ENCODE results near the gene ELMO1. TPM values are rescaled to one million over a fixed set of nuclear protein-coding genes. Genes with fewer than 3 reads are reported as not detected.

The ELMO1 gene
- polyA plus RNA-seq, 1 donor (not counting 4 experiments of a cell fraction or from before 2014, with no cell fraction given), result not detected

DNA sequence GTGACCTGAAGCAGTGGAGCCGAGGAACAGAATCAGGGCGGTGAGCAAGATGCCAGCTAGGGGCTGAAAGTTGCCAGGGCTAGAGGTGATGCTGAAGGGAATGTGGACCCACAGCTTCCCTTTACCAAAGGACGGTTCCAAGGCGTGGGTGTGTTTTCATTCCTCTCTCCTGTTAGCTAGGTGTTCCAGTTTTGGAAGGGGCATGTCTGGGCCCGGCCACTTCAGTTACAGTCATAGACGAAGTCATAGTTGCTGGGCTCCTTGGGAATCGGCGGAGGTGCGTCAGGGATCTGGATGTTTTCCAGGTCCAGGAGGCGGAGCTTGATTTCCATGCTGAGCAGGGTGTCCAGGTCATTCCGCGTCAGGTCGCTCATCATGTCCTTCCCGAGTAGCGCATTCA, 593.3 kb downstream of the ELMO1 start:
- peak overlapping the region; percentile 78 for H3K4me2 ChIP-seq (ENCODE audit: control insufficient read depth, extremely low read depth, insufficient read depth, low read depth, low read length)
- peak overlapping the region; percentile 95 for H2AFZ ChIP-seq (ENCODE audit: control insufficient read depth, low read length)
- H3K9ac ChIP-seq (ENCODE audit: control insufficient read depth, extremely low read depth, insufficient read depth, low read length), result peak overlapping the region; percentile 43
- no peaks in the 10 kb centered on the region for H4K20me1 ChIP-seq (ENCODE audit: control insufficient read depth, extremely low read depth, insufficient read depth, low read length)
- H3K27me3 ChIP-seq (ENCODE audit: control insufficient read depth, extremely low read depth, insufficient read depth, low read length), result no peaks in the 10 kb centered on the region
- peak overlapping the region in 1 of 3 experiments; percentile 54 for H3K4me3 ChIP-seq (ENCODE audit: control insufficient read depth in 2 of 3, extremely low read depth in 1 of 3, insufficient read depth in 2 of 3, low read depth in 1 of 3, low read length in 3 of 3)
- no peaks in the 10 kb centered on the region for H3K36me3 ChIP-seq (ENCODE audit: control insufficient read depth in 2 of 2, extremely low read depth in 1 of 2, insufficient read depth in 2 of 2, low read length in 2 of 2)
- H3K79me2 ChIP-seq (ENCODE audit: control insufficient read depth, insufficient read depth, low read length), result no peaks in the 10 kb centered on the region
- peaks cover 14% of the 10 kb centered on the region for H3K4me1 ChIP-seq (ENCODE audit: control insufficient read depth, extremely low read depth, insufficient read depth, low read length)
- no peak for TF ChIP-seq EZH2 (IDR thresholded peaks at IDR 0.05; ENCODE audit: low read length)
- TF ChIP-seq, protein P1, sequence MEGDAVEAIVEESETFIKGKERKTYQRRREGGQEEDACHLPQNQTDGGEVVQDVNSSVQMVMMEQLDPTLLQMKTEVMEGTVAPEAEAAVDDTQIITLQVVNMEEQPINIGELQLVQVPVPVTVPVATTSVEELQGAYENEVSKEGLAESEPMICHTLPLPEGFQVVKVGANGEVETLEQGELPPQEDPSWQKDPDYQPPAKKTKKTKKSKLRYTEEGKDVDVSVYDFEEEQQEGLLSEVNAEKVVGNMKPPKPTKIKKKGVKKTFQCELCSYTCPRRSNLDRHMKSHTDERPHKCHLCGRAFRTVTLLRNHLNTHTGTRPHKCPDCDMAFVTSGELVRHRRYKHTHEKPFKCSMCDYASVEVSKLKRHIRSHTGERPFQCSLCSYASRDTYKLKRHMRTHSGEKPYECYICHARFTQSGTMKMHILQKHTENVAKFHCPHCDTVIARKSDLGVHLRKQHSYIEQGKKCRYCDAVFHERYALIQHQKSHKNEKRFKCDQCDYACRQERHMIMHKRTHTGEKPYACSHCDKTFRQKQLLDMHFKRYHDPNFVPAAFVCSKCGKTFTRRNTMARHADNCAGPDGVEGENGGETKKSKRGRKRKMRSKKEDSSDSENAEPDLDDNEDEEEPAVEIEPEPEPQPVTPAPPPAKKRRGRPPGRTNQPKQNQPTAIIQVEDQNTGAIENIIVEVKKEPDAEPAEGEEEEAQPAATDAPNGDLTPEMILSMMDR (optimal IDR thresholded peaks at IDR 0.05 in 1 of 3, IDR thresholded peaks at IDR 0.05 in 1 of 3, conservative IDR thresholded peaks at IDR 0.05 in 1 of 3; ENCODE audit: extremely low read depth in 1 of 3, insufficient read depth in 2 of 3, low read length in 3 of 3), result peak in 1 of 3 experiments; percentile 3
- peak overlapping the region; percentile 70 for H3K27ac ChIP-seq (ENCODE audit: control insufficient read depth, insufficient read depth, low read length)
- no peaks in the 10 kb centered on the region for H3K9me3 ChIP-seq (ENCODE audit: control insufficient read depth, low read depth, low read length)
- dilution Hi-C loops (cut with MboI; ENCODE audit: extremely low pct_ligation_motif_present, low sequenced_read_pairs), result no loop called here
- no peaks in the 10 kb centered on the region for H3K9me1 ChIP-seq (ENCODE audit: control insufficient read depth, extremely low read depth, insufficient read depth, low read length)
- DNase-seq (ENCODE audit: low read depth, low spot score) (peak; percentile 95), FAIRE-seq (peak; percentile 98)

DNA sequence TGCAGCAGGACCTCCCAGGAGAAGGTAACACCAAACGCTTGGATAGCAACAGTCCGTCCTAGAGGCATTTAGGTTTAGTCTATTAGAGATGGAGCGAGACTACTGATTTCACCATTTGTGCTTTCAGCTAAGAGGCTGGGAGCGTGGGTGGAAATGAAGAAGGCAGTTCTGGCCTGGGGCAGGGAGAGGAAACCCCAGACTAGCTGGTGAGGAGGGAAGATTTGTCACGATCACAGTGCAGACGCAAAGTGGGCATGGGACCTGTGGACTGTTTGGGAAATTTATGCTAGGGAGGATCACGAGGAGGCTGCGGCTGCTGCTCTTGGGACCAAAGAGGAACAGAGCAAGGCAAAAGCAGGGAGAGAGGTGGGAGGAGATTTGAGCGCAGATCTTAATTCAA, 594.0 kb downstream of the ELMO1 start:
- peak overlapping the region; percentile 70 for H3K27ac ChIP-seq (ENCODE audit: control insufficient read depth, insufficient read depth, low read length)
- DNase-seq (ENCODE audit: low read depth, low spot score) (no peak), FAIRE-seq (no peak)
- no peaks in the 10 kb centered on the region for H3K9me3 ChIP-seq (ENCODE audit: control insufficient read depth, low read depth, low read length)
- H3K4me2 ChIP-seq (ENCODE audit: control insufficient read depth, extremely low read depth, insufficient read depth, low read depth, low read length), result no peak overlapping the region
- H4K20me1 ChIP-seq (ENCODE audit: control insufficient read depth, extremely low read depth, insufficient read depth, low read length), result no peaks in the 10 kb centered on the region
- H3K27me3 ChIP-seq (ENCODE audit: control insufficient read depth, extremely low read depth, insufficient read depth, low read length), result no peaks in the 10 kb centered on the region
- H3K4me3 ChIP-seq (ENCODE audit: control insufficient read depth in 2 of 3, extremely low read depth in 1 of 3, insufficient read depth in 2 of 3, low read depth in 1 of 3, low read length in 3 of 3), result no peak overlapping the region
- dilution Hi-C loops (cut with MboI; ENCODE audit: extremely low pct_ligation_motif_present, low sequenced_read_pairs), result no loop called here
- H3K9ac ChIP-seq (ENCODE audit: control insufficient read depth, extremely low read depth, insufficient read depth, low read length), result no peak overlapping the region
- no peaks in the 10 kb centered on the region for H3K9me1 ChIP-seq (ENCODE audit: control insufficient read depth, extremely low read depth, insufficient read depth, low read length)
- H2AFZ ChIP-seq (ENCODE audit: control insufficient read depth, low read length), result no peak overlapping the region
- H3K79me2 ChIP-seq (ENCODE audit: control insufficient read depth, insufficient read depth, low read length), result no peaks in the 10 kb centered on the region
- peaks cover 14% of the 10 kb centered on the region for H3K4me1 ChIP-seq (ENCODE audit: control insufficient read depth, extremely low read depth, insufficient read depth, low read length)
- no peaks in the 10 kb centered on the region for H3K36me3 ChIP-seq (ENCODE audit: control insufficient read depth in 2 of 2, extremely low read depth in 1 of 2, insufficient read depth in 2 of 2, low read length in 2 of 2)
- TF ChIP-seq EZH2 (IDR thresholded peaks at IDR 0.05; ENCODE audit: low read length), result no peak
- TF ChIP-seq, protein P1 (optimal IDR thresholded peaks at IDR 0.05 in 1 of 3, IDR thresholded peaks at IDR 0.05 in 1 of 3, conservative IDR thresholded peaks at IDR 0.05 in 1 of 3; ENCODE audit: extremely low read depth in 1 of 3, insufficient read depth in 2 of 3, low read length in 3 of 3), result no peak

Measured in keratinocyte (primary cell).